SK-N-SH (cell line): ENCODE results near the gene FN3K. TPM values are rescaled to one million over a fixed set of nuclear protein-coding genes. Genes with fewer than 3 reads are reported as not detected.

ENCODE experiments used
- CTCF ChIA-PET: fragments of 300-600, 350-600 bp; formaldehyde crosslinking; extraction: SDS; loops from one replicate; lab custom pipeline; 2021; lab: Yijun Ruan, JAX
- POLR2A ChIA-PET: fragments of 350-600 bp; sonication (Branson Sonifier 250); formaldehyde crosslinking; extraction: SDS; loops from one replicate; lab custom pipeline; 2020; ENCODE audit warnings: antibody characterized with exemption, inconsistent platforms; lab: Yijun Ruan, JAX
- DNase-seq: peaks from one replicate; pipeline ENCODE4 v3.0.0; 2012
- H2AFZ ChIP-seq: fragments of 200-600 bp; sonication (generic); 2 replicates; pipeline ENCODE4 v1.8.1; 2016; ENCODE audit warnings: antibody characterized with exemption, mild to moderate bottlenecking, low read depth
- H3F3A ChIP-seq: fragments of 200-600 bp; sonication (generic); replicated peaks from 2 replicates; pipeline ENCODE3; 2016; ENCODE audit warnings: antibody characterized with exemption, mild to moderate bottlenecking; ENCODE audit not compliant: insufficient read depth
- H3K27ac ChIP-seq, 2 experiments: fragments of 200-500 bp in 1 of 2; fragments of 200-600 bp in 1 of 2; sonication (Bioruptor generic) in 1 of 2; sonication (generic), shearing (Covaris generic) in 1 of 2; 2 replicates each; pipeline versions ENCODE4 v1.5.1 to v1.6.1; 2014 to 2016; ENCODE audit warnings: low read depth in 2 of 2, inconsistent platforms in 1 of 2, low read length in 1 of 2, mild to moderate bottlenecking in 1 of 2, mixed read lengths in 1 of 2
- H3K27me3 ChIP-seq: fragments of 200-600 bp; sonication (generic), shearing (Covaris generic); 2 replicates; pipeline ENCODE4 v1.6.1; 2016; ENCODE audit warnings: mixed run types; ENCODE audit not compliant: insufficient read depth
- H3K36me3 ChIP-seq, 2 experiments: fragments of 200-500 bp in 1 of 2; fragments of 200-600 bp in 1 of 2; sonication (Bioruptor generic) in 1 of 2; sonication (generic) in 1 of 2; replicated peaks in 1 of 2; 2 replicates each; pipeline versions ENCODE3 to v1.5.1; 2014 to 2016; ENCODE audit warnings: low read length in 1 of 2, mild to moderate bottlenecking in 1 of 2; ENCODE audit not compliant: insufficient read depth in 2 of 2, control insufficient read depth in 1 of 2
- H3K4me1 ChIP-seq, 2 experiments: fragments of 200-500 bp in 1 of 2; fragments of 200-600 bp in 1 of 2; sonication (Bioruptor generic) in 1 of 2; sonication (generic), shearing (Covaris generic) in 1 of 2; 2 replicates each; pipeline versions ENCODE4 v1.5.1 to v1.6.1; 2014 to 2016; ENCODE audit warnings: low read depth in 1 of 2, low read length in 1 of 2, mixed run types in 1 of 2; ENCODE audit not compliant: insufficient read depth in 2 of 2, control insufficient read depth in 1 of 2
- H3K4me2 ChIP-seq: fragments of 200-600 bp; sonication (generic), shearing (Covaris generic); 2 replicates; pipeline ENCODE4 v1.6.1; 2017; ENCODE audit warnings: mixed run types
- H3K4me3 ChIP-seq, 2 experiments: fragments of 200-500 bp in 1 of 2; fragments of 200-600 bp in 1 of 2; sonication (Bioruptor generic) in 1 of 2; sonication (generic), shearing (Covaris generic) in 1 of 2; 2 replicates each; pipeline versions ENCODE4 v1.5.1 to v1.8.1; 2014 to 2016; ENCODE audit warnings: low read depth in 2 of 2, inconsistent platforms in 1 of 2, low read length in 1 of 2, mild to moderate bottlenecking in 1 of 2, mixed read lengths in 1 of 2, moderate library complexity in 1 of 2
- H3K79me2 ChIP-seq: fragments of 200-600 bp; sonication (generic); 2 replicates; pipeline ENCODE4 v1.8.1; 2017; ENCODE audit warnings: mild to moderate bottlenecking; ENCODE audit not compliant: insufficient read depth
- H3K9ac ChIP-seq: fragments of 200-600 bp; sonication (generic); 2 replicates; pipeline ENCODE4 v1.6.1; 2017; ENCODE audit warnings: mixed run types
- H3K9me2 ChIP-seq: fragments of 200-600 bp; sonication (generic); 2 replicates; pipeline ENCODE4 v1.6.1; 2017; ENCODE audit warnings: mixed run types
- H3K9me3 ChIP-seq: fragments of 200-600 bp; sonication (generic); 2 replicates; pipeline ENCODE4 v1.6.1; 2017; ENCODE audit warnings: mixed run types, mild to moderate bottlenecking, moderate library complexity
- H4K20me1 ChIP-seq: fragments of 200-600 bp; sonication (generic); 2 replicates; pipeline ENCODE4 v1.6.1; 2017; ENCODE audit warnings: mild to moderate bottlenecking, mixed run types; ENCODE audit not compliant: insufficient read depth
- ELF1 ChIP-seq: IDR thresholded peaks from 2 replicates; pipeline ENCODE4 v1.4.0; 2012
- EP300 ChIP-seq, 2 experiments: IDR thresholded peaks; 2 replicates each; pipeline versions ENCODE4 v1.4.0 to v1.6.1; 2012; ENCODE audit warnings: borderline replicate concordance in 1 of 2, low read depth in 1 of 2, low read length in 1 of 2
- FOSL2 ChIP-seq: IDR thresholded peaks from 2 replicates; pipeline ENCODE4 v1.4.0; 2012; ENCODE audit warnings: low read depth, mild to moderate bottlenecking, moderate library complexity, borderline replicate concordance
- FOXJ3 ChIP-seq: sonication (generic); formaldehyde crosslinking; IDR thresholded peaks from 2 replicates; pipeline ENCODE4 v1.5.1; 2020; ENCODE audit warnings: mild to moderate bottlenecking, missing genetic modification reagents
- FOXM1 ChIP-seq: IDR thresholded peaks from 2 replicates; pipeline ENCODE4 v1.4.0; 2012; ENCODE audit warnings: low read depth, mild to moderate bottlenecking
- GATA2 ChIP-seq: sonication (generic); formaldehyde crosslinking; IDR thresholded peaks from 2 replicates; pipeline ENCODE4 v1.5.0; 2020; ENCODE audit warnings: mild to moderate bottlenecking, missing genetic modification reagents
- MEF2A ChIP-seq: IDR thresholded peaks from 2 replicates; pipeline ENCODE4 v1.4.0; 2012; ENCODE audit warnings: low read depth, borderline replicate concordance
- NRF1 ChIP-seq: IDR thresholded peaks from 2 replicates; pipeline ENCODE4 v1.6.1; 2012; ENCODE audit warnings: low read depth, mild to moderate bottlenecking, low read length
- POLR2AphosphoS5 ChIP-seq: IDR thresholded peaks from 2 replicates; pipeline ENCODE4 v1.6.1; 2012; ENCODE audit warnings: low read depth, low read length
- RAD21 ChIP-seq: IDR thresholded peaks from 2 replicates; pipeline ENCODE4 v1.6.1; 2012; ENCODE audit warnings: mild to moderate bottlenecking, low read length
- RFX5 ChIP-seq: IDR thresholded peaks from 2 replicates; pipeline ENCODE4 v1.6.1; 2012; ENCODE audit warnings: mild to moderate bottlenecking, improper control_type of control experiment, low read length
- RXRA ChIP-seq: IDR thresholded peaks from 2 replicates; pipeline ENCODE4 v1.4.0; 2012; ENCODE audit warnings: low read depth, mild to moderate bottlenecking, borderline replicate concordance
- SIN3A ChIP-seq: IDR thresholded peaks from 2 replicates; pipeline ENCODE4 v1.6.1; 2012; ENCODE audit warnings: low read depth, mild to moderate bottlenecking, low read length, moderate library complexity, borderline replicate concordance
- SMC3 ChIP-seq: IDR thresholded peaks from 2 replicates; pipeline ENCODE4 v1.6.1; 2012; ENCODE audit warnings: low read depth, low read length, improper control_type of control experiment
- TCF12 ChIP-seq: IDR thresholded peaks from 2 replicates; pipeline ENCODE4 v1.4.0; 2012
- TEAD4 ChIP-seq: IDR thresholded peaks from 2 replicates; pipeline ENCODE4 v1.4.0; 2012; ENCODE audit warnings: mild to moderate bottlenecking, borderline replicate concordance; ENCODE audit not compliant: insufficient read depth
- YY1 ChIP-seq: IDR thresholded peaks from 2 replicates; pipeline ENCODE4 v1.4.0; 2012; ENCODE audit warnings: low read depth, mild to moderate bottlenecking
- WGBS: methylation state at CpG from one replicate; pipeline ENCODE4 v1.1.6; 2017; ENCODE audit warnings: low lambda C conversion rate; 5-methylcytosine and 5-hydroxymethylcytosine counted together
- polyA plus RNA-seq, 3 experiments: library from polyadenylated mRNA; depleted of rRNA; stranded (reverse); fragments of >200 nt; gene quantifications; 2 replicates each; pipeline ENCODE4 v1.2.3, GENCODE V29; 2012
- TF ChIP-seq, protein P1 (sequence below): IDR thresholded peaks from 2 replicates; pipeline ENCODE4 v1.6.1; 2012; ENCODE audit warnings: mild to moderate bottlenecking, low read depth, low read length, moderate library complexity
- TF ChIP-seq, protein P2 (sequence below): IDR thresholded peaks from 2 replicates; pipeline ENCODE4; 2012
- TF ChIP-seq, protein P3 (sequence below): IDR thresholded peaks from 2 replicates; pipeline ENCODE4 v1.4.0; 2012; ENCODE audit warnings: low read depth

FN3K gene
- polyA plus RNA-seq, 1 of the 3 experiments (the other 2 are of a cell fraction) = 9.9 TPM

DNA sequence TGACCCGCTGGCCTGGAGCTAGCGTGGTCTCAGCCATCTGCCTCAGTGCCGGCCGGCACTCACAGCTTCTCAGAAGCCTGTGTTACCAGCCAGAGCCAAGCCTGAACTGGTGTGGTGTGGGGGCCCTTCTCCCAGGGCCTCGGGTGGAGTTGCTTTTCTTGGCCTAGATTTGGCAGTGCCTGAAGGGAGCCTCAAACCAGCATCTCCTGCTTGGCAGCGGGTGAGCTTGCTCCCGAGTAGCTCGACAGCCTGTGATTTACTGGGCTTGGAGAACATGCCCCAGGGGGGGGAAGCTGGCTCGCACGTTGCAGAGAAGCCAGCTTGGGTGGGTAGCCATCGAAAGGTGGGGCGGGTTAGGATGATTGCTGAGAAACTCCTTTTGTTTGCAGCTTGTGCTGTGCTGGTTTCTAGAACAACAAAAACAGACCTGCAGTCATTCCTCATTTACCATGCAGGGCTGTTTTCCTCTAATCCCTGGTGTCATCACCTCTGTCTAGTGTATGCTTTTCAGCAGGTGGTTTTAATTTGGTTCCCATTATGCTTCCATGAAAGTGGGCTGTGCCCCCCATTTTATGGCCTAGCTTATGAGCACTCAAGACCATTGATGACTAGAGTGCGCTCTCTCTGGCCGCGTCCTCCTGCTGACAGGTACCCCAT is 58.7 kb downstream of the FN3K start:
- TF ChIP-seq MEF2A = no peak
- TF ChIP-seq RAD21 = no peak
- TF ChIP-seq FOSL2 = no peak
- TF ChIP-seq RFX5 = no peak
- TF ChIP-seq, protein P1, sequence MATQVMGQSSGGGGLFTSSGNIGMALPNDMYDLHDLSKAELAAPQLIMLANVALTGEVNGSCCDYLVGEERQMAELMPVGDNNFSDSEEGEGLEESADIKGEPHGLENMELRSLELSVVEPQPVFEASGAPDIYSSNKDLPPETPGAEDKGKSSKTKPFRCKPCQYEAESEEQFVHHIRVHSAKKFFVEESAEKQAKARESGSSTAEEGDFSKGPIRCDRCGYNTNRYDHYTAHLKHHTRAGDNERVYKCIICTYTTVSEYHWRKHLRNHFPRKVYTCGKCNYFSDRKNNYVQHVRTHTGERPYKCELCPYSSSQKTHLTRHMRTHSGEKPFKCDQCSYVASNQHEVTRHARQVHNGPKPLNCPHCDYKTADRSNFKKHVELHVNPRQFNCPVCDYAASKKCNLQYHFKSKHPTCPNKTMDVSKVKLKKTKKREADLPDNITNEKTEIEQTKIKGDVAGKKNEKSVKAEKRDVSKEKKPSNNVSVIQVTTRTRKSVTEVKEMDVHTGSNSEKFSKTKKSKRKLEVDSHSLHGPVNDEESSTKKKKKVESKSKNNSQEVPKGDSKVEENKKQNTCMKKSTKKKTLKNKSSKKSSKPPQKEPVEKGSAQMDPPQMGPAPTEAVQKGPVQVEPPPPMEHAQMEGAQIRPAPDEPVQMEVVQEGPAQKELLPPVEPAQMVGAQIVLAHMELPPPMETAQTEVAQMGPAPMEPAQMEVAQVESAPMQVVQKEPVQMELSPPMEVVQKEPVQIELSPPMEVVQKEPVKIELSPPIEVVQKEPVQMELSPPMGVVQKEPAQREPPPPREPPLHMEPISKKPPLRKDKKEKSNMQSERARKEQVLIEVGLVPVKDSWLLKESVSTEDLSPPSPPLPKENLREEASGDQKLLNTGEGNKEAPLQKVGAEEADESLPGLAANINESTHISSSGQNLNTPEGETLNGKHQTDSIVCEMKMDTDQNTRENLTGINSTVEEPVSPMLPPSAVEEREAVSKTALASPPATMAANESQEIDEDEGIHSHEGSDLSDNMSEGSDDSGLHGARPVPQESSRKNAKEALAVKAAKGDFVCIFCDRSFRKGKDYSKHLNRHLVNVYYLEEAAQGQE = no peak
- TF ChIP-seq TEAD4 = no peak
- TF ChIP-seq FOXJ3 (CRISPR knock-in tag) = no peak
- TF ChIP-seq GATA2 (CRISPR knock-in tag) = no peak
- TF ChIP-seq TCF12 = no peak
- TF ChIP-seq RXRA = no peak
- no peak for TF ChIP-seq NRF1
- TF ChIP-seq POLR2AphosphoS5 = no peak
- TF ChIP-seq ELF1 = no peak
- TF ChIP-seq YY1 = no peak
- TF ChIP-seq EP300 (IDR thresholded peaks at IDR 0.05; ENCODE audit: borderline replicate concordance in 1 of 2, low read depth in 1 of 2, low read length in 1 of 2) = no peak
- TF ChIP-seq, protein P2, sequence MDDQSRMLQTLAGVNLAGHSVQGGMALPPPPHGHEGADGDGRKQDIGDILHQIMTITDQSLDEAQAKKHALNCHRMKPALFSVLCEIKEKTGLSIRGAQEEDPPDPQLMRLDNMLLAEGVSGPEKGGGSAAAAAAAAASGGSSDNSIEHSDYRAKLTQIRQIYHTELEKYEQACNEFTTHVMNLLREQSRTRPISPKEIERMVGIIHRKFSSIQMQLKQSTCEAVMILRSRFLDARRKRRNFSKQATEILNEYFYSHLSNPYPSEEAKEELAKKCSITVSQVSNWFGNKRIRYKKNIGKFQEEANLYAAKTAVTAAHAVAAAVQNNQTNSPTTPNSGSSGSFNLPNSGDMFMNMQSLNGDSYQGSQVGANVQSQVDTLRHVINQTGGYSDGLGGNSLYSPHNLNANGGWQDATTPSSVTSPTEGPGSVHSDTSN = no peak
- no peak for TF ChIP-seq SIN3A
- TF ChIP-seq SMC3 = no peak
- TF ChIP-seq, protein P3, sequence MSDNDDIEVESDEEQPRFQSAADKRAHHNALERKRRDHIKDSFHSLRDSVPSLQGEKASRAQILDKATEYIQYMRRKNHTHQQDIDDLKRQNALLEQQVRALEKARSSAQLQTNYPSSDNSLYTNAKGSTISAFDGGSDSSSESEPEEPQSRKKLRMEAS = no peak
- no peak for TF ChIP-seq FOXM1
- Histone ChIP-seq H3K4me3 (no peak overlapping the region), H4K20me1 (0 out of 2 replicates have a peak, but pooled peaks cover 4% of the 10 kb centered on the region), H2AFZ (no peak overlapping the region), H3K4me1 (peaks cover 3 to 23% of the 10 kb centered on the region in 2 experiments; a peak in 1 of 4 replicates), H3K9ac (no peak overlapping the region), H3K27ac (peak overlapping the region in 1 of 2 experiments; percentile 80; a peak in 2 of 4 replicates), H3K27me3 (no peaks in the 10 kb centered on the region), H3K79me2 (peaks cover 34% of the 10 kb centered on the region; the same call in 1 of the 2 replicates), H3K9me2 (no peaks in the 10 kb centered on the region), H3K4me2 (no peak overlapping the region), H3F3A (no peaks in the 10 kb centered on the region), H3K36me3 (peaks cover 5 to 12% of the 10 kb centered on the region in 2 experiments), H3K9me3 (no peaks in the 10 kb centered on the region)
- DNase-seq = peak; percentile 84
- WGBS = 86% methylated on average over 11 of the region's 15 CpGs
- POLR2A ChIA-PET = no interaction called here
- CTCF ChIA-PET = interaction anchor here (0.9 to 7.1 kb wide), 7 partner anchors 11 to 124 kb away, joined by 3 to 49 read pairs (median 4); no protein-coding TSS in a partner anchor
